NB4 (cell line): ENCODE measurements around the gene SRY.

Experiments used
- DNase-seq: peaks from one replicate; pipeline ENCODE4 v3.0.0; 2010; ENCODE audit warnings: low read depth
- H3K4me3 ChIP-seq: one replicate; pipeline ENCODE4 v1.5.1; 2011; ENCODE audit warnings: mild to moderate bottlenecking, low read depth, low read length, moderate library complexity
- CTCF ChIP-seq: IDR thresholded peaks from one replicate; pipeline ENCODE4 v1.5.1; 2012; ENCODE audit warnings: low read depth, low read length
- MYC ChIP-seq: IDR thresholded peaks from 2 replicates; pipeline ENCODE4 v1.6.1; 2011; ENCODE audit warnings: low read depth, low read length
- POLR2A ChIP-seq: IDR thresholded peaks from 2 replicates; pipeline ENCODE4 v1.6.1; 2011; ENCODE audit warnings: mild to moderate bottlenecking; ENCODE audit not compliant: insufficient read length; ENCODE audit errors: extremely low read depth
- TF ChIP-seq, protein P1 (sequence below): IDR thresholded peaks from 2 replicates; pipeline ENCODE4 v1.6.1; 2011; ENCODE audit warnings: low read depth, low read length

Gene SRY

DNA sequence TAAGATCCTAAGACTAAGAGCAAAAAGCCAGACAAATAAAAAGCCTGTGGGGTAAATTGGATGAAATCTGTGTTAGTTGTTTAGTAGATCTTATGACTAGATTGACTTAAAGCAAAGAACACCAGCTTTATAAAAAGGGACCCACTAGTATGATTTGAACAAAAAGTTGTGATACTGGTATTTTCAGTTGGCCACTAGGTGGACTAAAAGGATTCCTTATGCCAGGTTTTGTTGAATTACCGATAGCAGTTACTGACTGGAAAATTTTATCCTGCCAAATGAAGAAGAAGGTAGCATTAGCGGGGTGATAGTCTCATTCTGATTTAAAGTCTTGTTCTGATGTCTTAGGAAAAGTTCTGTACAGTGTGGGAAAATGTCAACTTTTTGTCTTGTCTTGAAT, 12.8 kb upstream of the SRY start:
- no peak for DNase-seq
- H3K4me3 ChIP-seq, result no peak overlapping the region

DNA sequence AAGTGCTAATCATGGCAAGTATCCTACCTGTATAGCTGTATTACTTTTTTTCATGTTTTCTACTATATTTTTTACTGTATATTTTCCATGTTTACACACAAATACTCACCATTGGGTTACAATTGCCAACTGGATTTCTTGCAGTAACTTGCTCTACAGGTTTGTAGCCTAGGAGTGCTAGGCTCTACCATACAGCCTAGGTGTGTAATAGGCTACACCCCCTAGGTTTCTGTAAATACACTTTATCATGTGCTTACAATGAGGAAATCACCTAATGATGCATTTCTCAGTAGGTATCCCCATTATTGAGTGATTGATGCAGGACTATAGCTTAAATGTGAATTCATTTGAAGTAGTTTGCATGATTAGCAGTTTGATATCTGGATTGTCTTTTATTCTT, 10.5 kb upstream of the SRY start:
- H3K4me3 ChIP-seq, result no peak overlapping the region
- no peak for DNase-seq
- no peak for TF ChIP-seq MYC
- TF ChIP-seq POLR2A, result no peak
- TF ChIP-seq, protein P1, sequence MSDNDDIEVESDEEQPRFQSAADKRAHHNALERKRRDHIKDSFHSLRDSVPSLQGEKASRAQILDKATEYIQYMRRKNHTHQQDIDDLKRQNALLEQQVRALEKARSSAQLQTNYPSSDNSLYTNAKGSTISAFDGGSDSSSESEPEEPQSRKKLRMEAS, result no peak
- TF ChIP-seq CTCF, result no peak

More for the DNA sequence above, 12.8 kb upstream of the SRY start:
- TF ChIP-seq MYC, result no peak

GRCh38 chrY:2796977-2797523, 9.6 kb upstream of the SRY start:
- no peak for TF ChIP-seq MYC
- TF ChIP-seq POLR2A, result no peak
- TF ChIP-seq, protein P1, result no peak
- TF ChIP-seq CTCF, result no peak
- no peak overlapping the region for H3K4me3 ChIP-seq
- DNase-seq, result no peak

- TF ChIP-seq CTCF (no peak), MYC (no peak), POLR2A (no peak)
- TF ChIP-seq, protein P1, result no peak
- H3K4me3 ChIP-seq, result no peak overlapping the region
- DNase-seq, result no peak
Measured at GRCh38 chrY:2789756-2790155, 2.3 kb upstream of the SRY start.

DNA sequence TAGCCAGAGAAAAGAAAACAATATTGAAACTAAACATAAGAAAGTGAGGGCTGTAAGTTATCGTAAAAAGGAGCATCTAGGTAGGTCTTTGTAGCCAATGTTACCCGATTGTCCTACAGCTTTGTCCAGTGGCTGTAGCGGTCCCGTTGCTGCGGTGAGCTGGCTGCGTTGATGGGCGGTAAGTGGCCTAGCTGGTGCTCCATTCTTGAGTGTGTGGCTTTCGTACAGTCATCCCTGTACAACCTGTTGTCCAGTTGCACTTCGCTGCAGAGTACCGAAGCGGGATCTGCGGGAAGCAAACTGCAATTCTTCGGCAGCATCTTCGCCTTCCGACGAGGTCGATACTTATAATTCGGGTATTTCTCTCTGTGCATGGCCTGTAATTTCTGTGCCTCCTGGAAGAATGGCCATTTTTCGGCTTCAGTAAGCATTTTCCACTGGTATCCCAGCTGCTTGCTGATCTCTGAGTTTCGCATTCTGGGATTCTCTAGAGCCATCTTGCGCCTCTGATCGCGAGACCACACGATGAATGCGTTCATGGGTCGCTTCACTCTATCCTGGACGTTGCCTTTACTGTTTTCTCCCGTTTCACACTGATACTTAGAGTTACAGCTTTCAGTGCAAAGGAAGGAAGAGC, 488 bp downstream of the SRY start:
- DNase-seq, result no peak
- TF ChIP-seq MYC (no peak), CTCF (no peak), POLR2A (no peak)
- TF ChIP-seq, protein P1, result no peak
- H3K4me3 ChIP-seq, result no peak overlapping the region
